ENCODE data around the gene SLC39A3.

SLC39A3 gene

DNA sequence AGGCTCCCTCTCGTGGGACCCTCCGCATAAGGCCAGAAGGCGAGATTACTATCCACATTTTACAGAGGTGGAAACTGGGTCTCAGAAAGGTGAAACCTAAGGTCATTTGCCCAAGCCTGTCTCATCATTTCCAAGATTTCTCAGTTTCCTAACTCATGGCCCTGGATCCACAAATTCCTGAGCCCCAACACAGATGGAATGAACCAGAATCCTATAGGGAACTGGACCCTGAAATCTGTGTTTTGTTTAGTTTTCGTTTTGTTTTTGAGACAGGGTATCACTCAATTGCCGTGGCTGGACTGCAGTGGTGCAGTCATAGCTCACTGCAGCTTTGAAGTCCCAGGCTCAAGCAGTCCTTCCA is 36.8 kb downstream of the SLC39A3 start:
- no peaks in the 10 kb centered on the region for H3K4me1 ChIP-seq (ENCODE audit: insufficient read depth, insufficient read length)
- H3K27me3 ChIP-seq (ENCODE audit: insufficient read depth, insufficient read length): no peaks in the 10 kb centered on the region
- no peaks in the 10 kb centered on the region for H3K36me3 ChIP-seq (ENCODE audit: insufficient read depth, insufficient read length, low read length)
- no peak overlapping the region for H3K9ac ChIP-seq (ENCODE audit: insufficient read length, low read depth)
- TF ChIP-seq SUZ12 (IDR thresholded peaks at IDR 0.05; ENCODE audit: extremely low read depth, insufficient read depth, insufficient read length) (no peak), ZNF274 (IDR thresholded peaks at IDR 0.05; ENCODE audit: low read depth, low read length) (no peak), YY1 (IDR thresholded peaks at IDR 0.05; ENCODE audit: insufficient read depth, insufficient read length) (no peak)
- H3K9me3 ChIP-seq (ENCODE audit: insufficient read depth, low read length): no peaks in the 10 kb centered on the region
- H3K4me3 ChIP-seq (ENCODE audit: insufficient read length, low read depth): no peak overlapping the region
- DNase-seq (ENCODE audit: low read depth, low spot score): no peak

DNA sequence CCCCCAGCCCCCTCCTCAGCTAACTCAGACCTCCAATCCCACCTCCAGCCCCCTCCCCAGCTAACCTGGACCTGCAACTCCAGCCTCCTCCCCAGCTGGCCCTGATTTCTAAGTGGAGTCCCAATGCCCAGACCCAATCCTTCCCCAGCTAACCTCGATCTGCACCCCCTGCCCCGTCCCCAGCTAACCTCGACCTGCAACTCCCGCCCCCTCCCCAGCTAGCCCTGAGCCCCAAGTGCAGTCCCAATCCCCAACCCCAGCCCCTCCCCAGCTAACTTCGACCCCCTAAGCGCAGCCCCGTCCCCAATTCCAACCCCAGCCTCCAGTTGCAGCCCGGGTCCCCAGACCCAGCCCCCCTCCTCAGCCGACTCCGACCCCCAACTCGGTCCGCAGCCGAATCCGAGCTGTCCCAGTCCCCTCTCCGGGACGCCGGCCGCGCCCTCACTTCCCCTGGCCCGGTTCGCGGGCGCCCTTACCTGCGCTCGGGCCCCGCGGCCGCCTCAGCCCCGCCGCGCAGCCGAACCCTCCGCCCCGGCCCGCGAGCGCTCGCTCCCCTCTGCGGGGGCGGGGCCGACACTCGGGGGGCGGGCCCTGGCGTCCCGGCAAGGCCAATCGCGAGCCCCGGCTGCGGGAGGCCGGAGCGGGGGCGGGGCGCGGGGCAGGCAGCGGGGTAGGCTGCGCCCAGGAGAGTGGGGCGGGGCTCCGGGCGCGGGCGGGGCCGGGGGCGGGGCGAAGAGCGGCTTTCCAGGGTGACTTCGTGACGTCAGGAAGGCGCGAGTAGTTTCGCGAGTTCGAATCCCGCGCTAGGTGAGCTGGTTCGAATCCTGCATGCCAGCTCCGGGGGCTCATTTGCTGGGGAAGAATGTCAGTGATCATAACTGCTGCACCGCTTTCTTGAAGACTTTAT is 37.4 kb downstream of the SLC39A3 start, which contains the start of gene GNG7:
TSS of gene GNG7 (minus strand) at position 525 of the 907 bp plus-strand sequence. CDS start 182,006 bp downstream, outside the sequence.
- H3K27me3 ChIP-seq (ENCODE audit: insufficient read depth, insufficient read length): no peaks in the 10 kb centered on the region
- H3K4me1 ChIP-seq (ENCODE audit: insufficient read depth, insufficient read length): no peaks in the 10 kb centered on the region
- H3K9me3 ChIP-seq (ENCODE audit: insufficient read depth, low read length): no peaks in the 10 kb centered on the region
- peak; percentile 90 for DNase-seq (ENCODE audit: low read depth, low spot score)
- no peaks in the 10 kb centered on the region for H3K36me3 ChIP-seq (ENCODE audit: insufficient read depth, insufficient read length, low read length)
- H3K9ac ChIP-seq (ENCODE audit: insufficient read length, low read depth): peak within 1 kb of the TSS; percentile 87
- peak within 1 kb of the TSS; percentile 69 for H3K4me3 ChIP-seq (ENCODE audit: insufficient read length, low read depth)
- TF ChIP-seq SUZ12 (IDR thresholded peaks at IDR 0.05; ENCODE audit: extremely low read depth, insufficient read depth, insufficient read length) (no peak), ZNF274 (IDR thresholded peaks at IDR 0.05; ENCODE audit: low read depth, low read length) (no peak), YY1 (IDR thresholded peaks at IDR 0.05; ENCODE audit: insufficient read depth, insufficient read length) (no peak)

DNA sequence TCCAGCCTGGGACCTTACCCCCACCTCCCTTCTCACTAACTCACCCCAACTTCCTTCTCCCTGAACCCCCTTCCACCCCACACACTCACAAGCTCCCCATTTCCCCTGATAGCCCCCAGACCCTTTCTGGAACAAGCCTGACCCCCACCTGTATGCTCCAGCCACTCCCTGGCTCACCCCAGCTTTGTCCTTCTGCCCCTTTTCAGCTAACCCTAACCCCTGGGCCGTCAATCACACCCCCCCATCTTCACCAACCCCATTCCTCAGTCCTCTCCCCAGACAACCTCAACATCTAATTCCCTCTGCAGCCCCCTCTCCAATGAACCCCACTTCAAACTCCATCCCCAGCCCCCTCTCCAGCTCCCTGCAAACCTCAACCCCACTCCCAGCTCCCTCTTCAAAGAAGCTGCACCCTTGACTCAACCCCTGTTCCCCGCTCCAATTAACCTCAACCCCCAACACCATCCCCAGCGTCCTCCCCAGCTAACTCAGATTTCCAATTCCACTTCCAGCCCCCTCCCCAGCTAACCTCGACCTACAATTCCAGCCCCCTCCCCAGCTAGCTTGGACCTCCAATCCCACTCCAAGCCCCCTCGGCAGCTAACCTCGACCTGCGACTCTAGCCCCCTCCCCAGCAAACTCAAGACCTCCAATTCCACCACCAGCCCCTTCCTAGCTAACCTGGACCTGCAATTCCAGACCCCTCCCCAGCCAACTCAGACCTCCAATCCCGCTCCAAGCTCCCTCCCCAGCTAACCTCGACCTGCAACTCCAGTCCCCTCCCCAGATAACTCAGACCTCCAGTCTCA is 38.3 kb downstream of the SLC39A3 start:
- H3K4me1 ChIP-seq (ENCODE audit: insufficient read depth, insufficient read length): peaks cover 1% of the 10 kb centered on the region
- no peaks in the 10 kb centered on the region for H3K36me3 ChIP-seq (ENCODE audit: insufficient read depth, insufficient read length, low read length)
- no peak for TF ChIP-seq ZNF274 (IDR thresholded peaks at IDR 0.05; ENCODE audit: low read depth, low read length)
- no peak for TF ChIP-seq SUZ12 (IDR thresholded peaks at IDR 0.05; ENCODE audit: extremely low read depth, insufficient read depth, insufficient read length)
- TF ChIP-seq YY1 (IDR thresholded peaks at IDR 0.05; ENCODE audit: insufficient read depth, insufficient read length): no peak
- peak overlapping the region; percentile 87 for H3K9ac ChIP-seq (ENCODE audit: insufficient read length, low read depth)
- H3K4me3 ChIP-seq (ENCODE audit: insufficient read length, low read depth): peak overlapping the region; percentile 69
- H3K27me3 ChIP-seq (ENCODE audit: insufficient read depth, insufficient read length): no peaks in the 10 kb centered on the region
- H3K9me3 ChIP-seq (ENCODE audit: insufficient read depth, low read length): no peaks in the 10 kb centered on the region
- DNase-seq (ENCODE audit: low read depth, low spot score): no peak

DNA sequence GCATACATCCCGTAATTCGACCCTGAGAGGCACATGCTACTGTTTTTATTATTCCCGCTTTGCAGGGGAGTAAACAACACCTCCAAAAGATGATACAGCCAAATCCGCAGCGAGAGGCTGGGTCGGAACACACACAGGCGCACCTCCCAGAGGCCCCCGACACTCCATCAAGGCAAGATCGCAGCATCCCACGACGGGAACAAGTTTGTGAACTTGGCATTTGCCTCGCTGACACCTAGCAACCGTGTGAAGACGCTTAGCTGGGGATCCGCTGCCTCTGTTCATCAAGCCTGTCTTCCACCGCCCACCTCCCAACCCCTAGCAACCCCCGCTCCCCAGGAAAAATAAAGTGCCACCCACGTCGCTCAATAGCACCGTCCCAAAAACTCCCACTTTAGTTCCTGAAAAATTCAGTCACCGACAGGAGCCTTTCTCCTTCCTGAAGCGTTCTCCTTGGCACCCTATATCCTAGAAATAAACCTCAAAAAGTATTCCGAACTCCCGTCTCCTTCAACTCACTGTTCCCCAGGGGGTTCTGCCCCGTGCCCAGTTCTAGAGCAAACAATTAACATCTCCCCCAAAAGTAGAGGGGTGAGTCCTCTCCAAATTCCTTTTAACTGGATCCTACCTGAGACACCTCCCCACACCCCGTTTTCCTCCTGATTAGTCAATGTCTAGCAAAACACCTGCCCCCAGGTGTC is 39.0 kb downstream of the SLC39A3 start:
- Histone ChIP-seq H3K27me3 (ENCODE audit: insufficient read depth, insufficient read length) (no peaks in the 10 kb centered on the region), H3K9me3 (ENCODE audit: insufficient read depth, low read length) (no peaks in the 10 kb centered on the region), H3K9ac (ENCODE audit: insufficient read length, low read depth) (no peak overlapping the region), H3K4me1 (ENCODE audit: insufficient read depth, insufficient read length) (peaks cover 4% of the 10 kb centered on the region), H3K36me3 (ENCODE audit: insufficient read depth, insufficient read length, low read length) (no peaks in the 10 kb centered on the region), H3K4me3 (ENCODE audit: insufficient read length, low read depth) (no peak overlapping the region)
- DNase-seq (ENCODE audit: low read depth, low spot score): no peak
- TF ChIP-seq SUZ12 (IDR thresholded peaks at IDR 0.05; ENCODE audit: extremely low read depth, insufficient read depth, insufficient read length) (no peak), YY1 (IDR thresholded peaks at IDR 0.05; ENCODE audit: insufficient read depth, insufficient read length) (no peak), ZNF274 (IDR thresholded peaks at IDR 0.05; ENCODE audit: low read depth, low read length) (no peak)

DNA sequence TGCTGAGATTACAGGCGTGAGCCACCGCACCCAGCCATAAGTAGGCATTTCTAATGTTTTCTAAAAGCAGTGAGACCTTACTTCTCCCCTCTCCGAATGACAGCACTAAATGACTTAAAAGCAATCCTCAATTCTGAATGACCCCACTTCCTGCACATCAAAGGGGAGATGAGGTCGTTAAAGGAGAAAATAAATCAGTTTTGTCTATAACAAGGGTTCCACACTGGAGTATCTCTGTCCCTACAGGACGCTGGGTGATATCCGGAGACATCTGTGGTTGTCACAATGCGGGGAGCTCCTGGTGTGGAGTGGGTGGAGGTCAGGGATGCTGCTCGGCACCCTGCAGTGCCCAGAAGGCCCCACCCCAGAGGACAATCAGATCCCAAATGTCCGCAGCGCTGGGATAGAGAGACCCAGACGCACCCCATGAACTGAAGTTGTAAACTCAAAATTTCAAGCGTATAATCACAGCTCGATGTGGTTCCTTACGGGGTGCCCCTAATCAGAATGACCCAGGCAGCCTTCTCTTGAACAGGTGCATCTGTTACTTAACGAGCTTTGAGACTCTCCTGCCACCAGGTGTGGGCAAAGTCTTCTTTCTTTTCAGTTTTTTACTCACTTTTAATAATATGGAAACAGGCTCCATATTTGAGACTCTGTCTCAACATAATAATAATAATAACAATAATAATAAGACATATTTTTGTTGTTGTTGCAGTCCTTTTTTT is 40.2 kb downstream of the SLC39A3 start:
- Histone ChIP-seq H3K4me1 (ENCODE audit: insufficient read depth, insufficient read length) (peaks cover 8% of the 10 kb centered on the region), H3K27me3 (ENCODE audit: insufficient read depth, insufficient read length) (no peaks in the 10 kb centered on the region), H3K9ac (ENCODE audit: insufficient read length, low read depth) (no peak overlapping the region)

DNA sequence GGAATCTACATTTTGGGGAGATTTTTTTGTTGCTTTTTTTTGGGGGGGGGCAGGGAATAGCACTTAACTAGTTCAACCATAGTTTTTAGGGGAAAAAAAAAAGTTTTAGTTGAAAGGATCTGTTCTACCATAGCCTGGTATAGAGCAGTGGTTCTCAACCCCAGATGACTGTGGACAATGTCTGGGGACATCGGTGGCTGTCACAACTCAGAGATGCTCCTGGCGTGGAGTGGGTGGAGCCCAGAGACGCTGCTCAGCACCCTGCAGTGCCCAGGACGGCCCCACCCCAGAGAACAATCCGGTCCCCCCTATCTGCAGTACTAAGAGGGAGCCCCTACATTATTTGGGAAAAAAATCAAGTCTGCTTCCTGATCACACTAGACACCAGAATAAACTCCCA is 45.6 kb downstream of the SLC39A3 start:
- H3K9me3 ChIP-seq (ENCODE audit: insufficient read depth, low read length): no peaks in the 10 kb centered on the region
- no peak for DNase-seq (ENCODE audit: low read depth, low spot score)
- H3K9ac ChIP-seq (ENCODE audit: insufficient read length, low read depth): no peak overlapping the region
- TF ChIP-seq ZNF274 (IDR thresholded peaks at IDR 0.05; ENCODE audit: low read depth, low read length): no peak
- TF ChIP-seq YY1 (IDR thresholded peaks at IDR 0.05; ENCODE audit: insufficient read depth, insufficient read length): no peak
- no peak for TF ChIP-seq SUZ12 (IDR thresholded peaks at IDR 0.05; ENCODE audit: extremely low read depth, insufficient read depth, insufficient read length)
- H3K4me3 ChIP-seq (ENCODE audit: insufficient read length, low read depth): no peak overlapping the region
- no peaks in the 10 kb centered on the region for H3K36me3 ChIP-seq (ENCODE audit: insufficient read depth, insufficient read length, low read length)
- H3K27me3 ChIP-seq (ENCODE audit: insufficient read depth, insufficient read length): no peaks in the 10 kb centered on the region
- H3K4me1 ChIP-seq (ENCODE audit: insufficient read depth, insufficient read length): peaks cover 11% of the 10 kb centered on the region

More for the DNA sequence above, 40.2 kb downstream of the SLC39A3 start:
- no peak for DNase-seq (ENCODE audit: low read depth, low spot score)
- no peak for TF ChIP-seq ZNF274 (IDR thresholded peaks at IDR 0.05; ENCODE audit: low read depth, low read length)
- no peak for TF ChIP-seq YY1 (IDR thresholded peaks at IDR 0.05; ENCODE audit: insufficient read depth, insufficient read length)
- no peak for TF ChIP-seq SUZ12 (IDR thresholded peaks at IDR 0.05; ENCODE audit: extremely low read depth, insufficient read depth, insufficient read length)
- Histone ChIP-seq H3K36me3 (ENCODE audit: insufficient read depth, insufficient read length, low read length) (no peaks in the 10 kb centered on the region), H3K4me3 (ENCODE audit: insufficient read length, low read depth) (no peak overlapping the region), H3K9me3 (ENCODE audit: insufficient read depth, low read length) (no peaks in the 10 kb centered on the region)

Data from NT2/D1 (cell line).